Effector CD4-positive, alpha-beta T cell (primary cell): ENCODE data around the gene BTBD7.

Experiments
- DNase-seq: peaks from one replicate; pipeline ENCODE4 v3.0.0-alpha.2; 2020

Gene BTBD7

DNA sequence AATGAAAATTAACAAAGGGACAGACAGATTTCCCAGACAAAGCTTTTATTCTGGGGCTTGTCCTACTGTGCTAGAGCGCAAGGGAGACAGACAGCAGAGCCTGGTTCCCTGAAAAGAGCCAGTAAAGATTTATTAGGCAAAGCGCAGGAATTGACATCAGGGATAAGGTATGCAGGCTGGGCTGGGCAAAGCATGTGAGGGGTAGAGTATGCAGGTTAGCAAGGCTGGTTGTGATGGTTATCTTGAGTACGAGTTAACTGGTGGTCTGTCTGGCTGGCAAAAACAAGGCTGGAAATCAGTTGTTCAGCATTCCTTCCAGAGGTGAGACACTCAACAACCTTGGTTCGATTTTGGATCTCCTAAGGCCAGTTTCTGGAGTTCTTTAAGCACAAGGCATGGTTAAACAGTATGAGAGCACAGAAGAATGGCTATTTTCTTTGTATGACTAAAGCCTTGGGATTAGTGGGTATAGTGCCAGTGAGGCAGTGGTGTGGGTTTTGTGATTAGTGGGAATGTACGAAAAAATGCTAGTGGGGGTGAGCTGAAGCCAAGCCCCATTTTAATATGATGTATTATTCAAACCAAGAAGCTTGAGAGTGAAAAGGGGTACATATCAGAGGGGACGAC, 30.9 kb downstream of the BTBD7 start:
- DNase-seq: no peak

DNA sequence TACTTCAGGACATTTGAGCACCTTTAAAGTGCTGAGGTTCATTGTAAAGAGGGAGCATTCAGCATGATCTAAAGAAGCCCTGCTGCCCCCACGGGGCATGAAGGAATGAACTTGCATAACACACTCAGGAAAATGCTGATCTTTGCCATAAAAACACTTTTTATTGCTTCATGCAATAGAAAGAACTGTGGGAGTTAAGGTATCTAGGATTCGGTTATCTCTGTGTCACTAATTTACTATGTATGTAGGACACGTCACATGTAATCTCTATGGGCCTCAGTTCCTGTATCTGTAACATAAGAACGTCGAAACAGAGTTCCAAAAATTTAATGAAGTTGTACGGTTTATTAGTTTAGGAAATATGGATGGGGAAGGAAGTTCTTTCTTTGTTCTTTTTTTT, 33.0 kb downstream of the BTBD7 start:
- DNase-seq: no peak

DNA sequence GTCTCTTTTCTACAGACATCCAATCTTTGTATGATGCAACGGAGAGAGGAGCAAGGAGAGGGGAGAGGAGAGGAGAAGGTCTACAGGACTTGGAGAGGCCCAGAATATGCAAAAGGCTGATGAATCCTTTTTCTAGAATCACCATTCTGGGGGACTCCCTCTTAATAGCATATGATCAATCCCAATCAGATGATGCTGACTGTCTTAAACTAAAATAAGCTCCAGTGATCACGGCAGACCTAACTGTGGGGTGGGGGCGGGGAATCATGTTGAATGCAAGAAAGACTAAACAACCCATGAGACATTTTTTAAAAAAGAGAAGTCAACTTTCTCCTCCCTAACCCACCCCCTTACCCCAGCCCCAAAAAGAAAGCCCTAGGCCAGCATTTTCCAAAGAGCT, 33.4 kb downstream of the BTBD7 start:
- DNase-seq: no peak

DNA sequence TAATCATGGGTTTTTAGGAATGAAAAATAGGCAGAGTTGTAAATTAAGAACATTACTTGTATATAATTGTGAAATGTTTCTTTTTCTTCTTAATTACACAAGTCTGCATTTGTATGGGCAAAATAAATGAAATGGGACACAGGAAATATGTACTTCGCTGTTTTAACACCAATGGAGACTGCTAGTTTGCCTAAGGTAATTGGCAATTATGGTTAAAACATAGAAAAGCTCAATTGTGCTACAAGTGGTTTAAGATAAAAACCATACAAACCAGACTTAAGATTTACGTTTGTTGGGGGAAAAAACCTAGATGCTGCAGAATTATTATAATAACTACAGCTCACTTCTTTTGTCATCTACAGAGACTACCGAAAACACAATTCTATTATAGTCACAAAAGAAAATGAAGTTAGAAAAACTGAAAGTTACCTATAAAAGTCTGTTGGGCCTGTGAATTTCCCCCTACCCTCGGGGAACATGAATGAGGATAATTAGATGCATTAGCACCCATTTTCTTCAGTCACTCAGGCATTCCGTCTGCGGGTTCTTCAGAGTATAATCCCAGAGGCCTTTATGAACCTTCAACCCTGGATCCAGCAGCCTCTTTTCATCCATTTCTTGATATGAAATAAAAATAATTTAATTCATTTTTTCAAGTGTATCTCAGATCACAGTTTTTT, 37.2 kb downstream of the BTBD7 start:
- no peak for DNase-seq

DNA sequence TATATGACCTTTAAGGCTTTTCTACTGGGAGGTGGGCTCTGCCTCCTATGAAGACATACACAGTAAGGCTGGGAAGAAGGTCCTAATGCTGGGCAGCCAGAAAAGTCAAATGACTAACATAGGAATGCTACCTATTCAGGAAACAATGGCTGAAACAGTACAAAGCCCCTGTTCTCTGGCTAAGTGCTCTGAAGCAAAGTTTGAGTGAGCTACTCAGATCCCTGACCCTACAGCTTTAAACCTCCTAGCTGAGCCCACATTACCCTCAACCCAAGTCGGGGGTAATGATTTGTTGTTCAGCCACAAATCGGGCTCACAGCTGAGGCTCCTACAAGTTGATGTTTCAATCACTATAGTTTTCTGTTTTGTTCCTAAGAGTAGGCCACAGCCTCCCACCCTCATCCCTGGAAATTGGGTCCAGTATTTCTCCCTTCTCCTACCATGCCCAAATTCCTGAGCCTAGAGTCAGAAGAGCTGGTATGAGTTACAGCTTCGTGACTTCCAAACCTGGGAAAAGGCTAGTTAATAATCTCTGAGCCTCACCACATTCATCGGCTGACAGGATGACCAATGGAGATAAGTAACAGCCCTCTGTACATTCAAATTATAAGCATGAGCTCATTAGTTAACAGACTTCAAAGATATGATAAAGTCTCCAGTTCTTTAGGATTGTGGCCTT, 46.5 kb downstream of the BTBD7 start:
- no peak for DNase-seq

DNA sequence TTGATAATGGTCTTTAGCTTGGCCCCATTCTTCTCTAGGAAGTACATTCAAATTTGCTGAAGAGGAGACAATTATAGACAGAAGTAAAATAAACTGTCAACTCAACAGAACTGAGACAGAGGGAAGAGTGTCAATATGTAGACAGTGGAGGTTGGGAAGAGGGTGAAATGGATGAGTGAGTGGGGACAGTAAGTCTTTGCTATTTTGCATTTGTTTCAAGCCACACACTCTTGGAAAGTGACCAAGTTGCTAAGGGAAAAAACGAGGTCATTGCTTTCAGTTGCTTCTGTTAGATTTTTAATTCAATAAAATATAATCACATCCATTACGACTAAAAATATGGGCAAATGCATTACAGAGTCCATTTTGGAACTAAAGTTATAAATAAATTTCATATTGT, 47.8 kb downstream of the BTBD7 start:
- no peak for DNase-seq

DNA sequence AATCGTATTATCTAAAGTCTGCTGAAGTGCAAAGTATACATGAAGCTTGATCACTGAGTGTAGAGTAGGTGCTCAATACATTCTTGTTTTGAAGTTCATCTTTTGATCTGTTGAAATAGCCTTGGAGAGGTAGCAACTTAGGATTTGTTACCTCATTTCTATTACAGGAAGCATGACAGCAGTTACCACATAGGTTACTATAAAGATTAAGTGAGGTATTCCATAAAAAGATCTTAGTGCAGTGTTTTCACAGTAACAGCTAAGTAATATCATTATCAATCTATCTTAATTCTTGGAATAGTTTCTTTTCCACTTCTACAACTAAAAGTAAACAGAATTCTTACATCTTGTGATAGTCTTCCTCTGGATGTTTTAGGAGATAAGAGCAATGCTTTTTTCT, 50.9 kb downstream of the BTBD7 start:
- DNase-seq: no peak

- no peak for DNase-seq
Observed at GRCh38 chr14:93280743-93281142, 52.1 kb downstream of the BTBD7 start.

- no peak for DNase-seq
Observed at GRCh38 chr14:93276031-93276716, 56.7 kb downstream of the BTBD7 start.

GRCh38 chr14:93274055-93274806, 58.6 kb downstream of the BTBD7 start:
- no peak for DNase-seq

DNA sequence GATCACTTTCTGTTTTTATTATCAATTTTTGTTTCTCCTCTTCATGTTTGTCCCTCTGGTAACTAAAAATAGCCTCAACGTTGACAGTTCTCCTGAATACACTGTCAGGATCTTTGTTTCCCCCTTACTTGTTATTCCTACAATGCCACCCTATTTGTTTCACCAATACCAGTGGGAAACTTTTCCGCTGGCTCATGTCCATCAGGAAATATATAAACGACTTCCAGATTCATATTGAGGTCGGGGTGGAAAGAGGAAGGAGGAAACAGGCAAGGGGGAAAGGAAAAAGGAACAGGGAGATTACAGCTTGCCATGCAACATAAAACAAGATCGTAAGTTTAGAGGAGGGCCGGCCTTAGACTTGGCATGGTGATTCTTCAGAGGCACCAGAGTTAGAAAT, 61.7 kb downstream of the BTBD7 start:
- DNase-seq: no peak

GRCh38 chr14:93269341-93270068, 63.3 kb downstream of the BTBD7 start:
- DNase-seq: no peak

GRCh38 chr14:93268406-93268805, 64.4 kb downstream of the BTBD7 start:
- DNase-seq: no peak

DNA sequence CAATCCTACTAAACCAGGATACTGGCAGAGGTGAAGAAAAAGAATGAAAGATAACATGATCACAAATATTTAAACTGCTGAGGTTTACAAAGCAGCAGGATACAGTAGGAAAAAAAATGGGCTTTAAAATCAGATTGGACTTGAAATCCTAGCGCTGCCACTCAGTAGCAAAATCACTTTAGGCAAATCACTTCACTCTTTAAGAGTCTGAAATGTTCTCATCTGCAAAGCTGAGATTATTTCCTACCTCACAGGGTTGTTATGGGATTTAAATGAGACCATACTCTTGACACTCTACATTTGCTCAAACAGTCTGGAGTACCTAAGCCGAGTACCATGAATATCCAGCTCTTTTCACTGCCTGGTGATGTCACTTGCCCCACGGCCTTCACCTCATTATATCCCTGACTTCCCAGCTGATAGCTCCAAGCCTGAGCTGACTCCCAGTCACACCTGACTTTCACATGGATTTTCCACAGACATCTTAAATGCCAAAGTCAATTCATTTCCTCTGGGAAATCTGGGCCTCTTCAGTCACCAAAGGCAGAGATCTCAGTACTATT, 65.6 kb downstream of the BTBD7 start:
- DNase-seq: no peak

DNA sequence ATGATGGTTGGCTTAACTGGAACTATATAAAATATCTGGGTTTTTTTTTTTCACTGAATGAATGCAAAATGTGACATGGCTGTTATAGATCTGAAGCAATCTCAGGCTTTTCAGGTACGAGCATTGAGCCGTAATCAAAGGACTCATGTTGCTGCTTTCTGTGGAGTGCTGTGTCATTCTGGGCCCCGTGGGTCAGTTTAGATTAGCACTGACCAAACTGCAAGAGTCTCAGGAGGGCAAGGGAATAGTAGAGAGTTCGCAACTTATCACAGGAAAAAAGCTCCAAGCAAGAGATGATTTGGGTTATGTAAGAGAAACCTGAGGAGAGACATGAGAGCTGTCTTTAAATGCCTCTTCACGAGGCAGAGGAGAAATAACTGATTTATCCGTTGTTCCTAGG, 66.7 kb downstream of the BTBD7 start:
- DNase-seq: no peak

- no peak for DNase-seq
Observed at GRCh38 chr14:93263416-93263815, 69.4 kb downstream of the BTBD7 start.

DNA sequence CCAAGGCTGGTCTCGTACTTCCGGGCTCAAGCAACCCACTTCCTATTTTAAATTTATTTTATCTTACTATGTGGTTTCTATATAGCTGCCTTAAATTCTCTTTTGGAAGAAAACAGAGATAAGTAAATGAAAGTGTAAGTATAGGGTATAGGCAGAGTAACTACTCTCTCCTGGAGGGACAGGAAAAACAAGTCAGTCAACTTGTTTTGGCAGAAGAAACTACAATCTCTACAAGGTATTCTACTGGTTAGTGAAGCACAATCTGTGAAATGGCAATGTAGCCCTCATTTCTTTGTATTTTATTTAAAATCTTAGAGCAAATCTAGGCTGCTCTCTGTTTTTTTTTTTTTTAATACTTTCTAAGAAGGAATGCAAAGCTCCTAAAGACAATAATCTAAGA, 70.4 kb downstream of the BTBD7 start:
- no peak for DNase-seq

GRCh38 chr14:93249128-93249831, 83.6 kb downstream of the BTBD7 start:
- DNase-seq: no peak

DNA sequence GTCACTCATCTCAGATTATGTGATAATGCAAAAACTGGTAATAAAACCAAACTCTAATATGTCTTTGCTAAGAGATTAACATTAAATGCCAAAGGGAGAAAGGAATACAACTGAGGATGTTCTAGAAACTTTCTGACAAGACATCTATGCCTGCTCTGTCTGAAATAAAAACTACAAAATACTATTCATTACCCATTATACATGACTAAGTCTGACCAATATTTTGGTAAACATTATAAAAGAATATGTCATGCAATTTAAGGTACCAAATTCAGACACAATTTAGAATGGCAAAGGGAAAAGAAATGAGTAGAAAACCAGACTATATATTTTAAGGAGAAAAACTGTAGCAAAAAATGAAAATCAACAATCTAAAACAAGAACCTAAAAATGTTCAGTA, 86.3 kb downstream of the BTBD7 start:
- no peak for DNase-seq

GRCh38 chr14:93245764-93246420, 86.9 kb downstream of the BTBD7 start:
- DNase-seq: no peak

GRCh38 chr14:93240678-93241000, 92.2 kb downstream of the BTBD7 start:
- no peak for DNase-seq
